HCT116 (cell line): ENCODE data around the gene RTF2. TPM values are rescaled to one million over a fixed set of nuclear protein-coding genes. Genes with fewer than 3 reads are reported as not detected.

Experiments used
- ATAC-seq: fragments of 200-7000 bp; cut with Tn5 transposase; 2 replicates; pipeline ENCODE4 v1.9.1; 2020; ENCODE audit warnings: mild to moderate bottlenecking, moderate library complexity
- BruUV-seq: library from RNA; stranded (reverse); fragments of 400-500 nt; replicated peaks from 2 replicates; lab custom pipeline; 2021; lab: Mats Ljungman, UMichigan
- CTCF ChIA-PET: fragments of 300-600 bp; sonication (Branson Sonifier 250); formaldehyde crosslinking; loops from one replicate; lab custom pipeline; 2021; ENCODE audit warnings: antibody characterized with exemption; lab: Charles Lee
- POLR2A ChIA-PET: fragments of 300-600, 350-600 bp; sonication (Branson Sonifier 250); formaldehyde crosslinking; loops from one replicate; lab custom pipeline; 2021; ENCODE audit warnings: antibody characterized with exemption; lab: Charles Lee
- RAD21 ChIA-PET, 2 experiments: fragments of 300-600 bp; sonication (Branson Sonifier 250); formaldehyde crosslinking; loops; one replicate each; lab custom pipeline; 2023; ENCODE audit warnings: low total read pairs in 2 of 2; ENCODE audit not compliant: uncharacterized antibody in 2 of 2, unreplicated experiment in 2 of 2, low non-redundant PET in 1 of 2; lab: Charles Lee
- DNase-seq: peaks from one replicate; pipeline ENCODE4 v3.0.0-alpha.2; 2010; ENCODE audit warnings: low read depth, low spot score
- H2AFZ ChIP-seq: fragments of 200-600 bp; shearing (Covaris generic), sonication (generic); 2 replicates; pipeline ENCODE4 v1.6.1; 2017; ENCODE audit warnings: low read depth, mixed run types, mixed read lengths, antibody characterized with exemption, low read length; ENCODE audit not compliant: poor library complexity, severe bottlenecking
- H3K27ac ChIP-seq: 2 replicates; pipeline ENCODE4 v1.5.1; 2012; ENCODE audit warnings: low read depth, low read length
- H3K27me3 ChIP-seq: fragments of 200-600 bp; sonication (generic); 2 replicates; pipeline ENCODE4 v1.6.1; 2016; ENCODE audit warnings: mixed run types, low read length, mixed read lengths; ENCODE audit not compliant: insufficient read depth
- H3K36me3 ChIP-seq, 2 experiments: fragments of 200-500 bp in 1 of 2; fragments of 200-600 bp in 1 of 2; sonication (Bioruptor generic) in 1 of 2; sonication (generic) in 1 of 2; 2 replicates each; pipeline versions ENCODE4 v1.5.1 to v1.6.1; 2014 to 2016; ENCODE audit warnings: low read length in 2 of 2, inconsistent platforms in 1 of 2, mixed read lengths in 1 of 2, mixed run types in 1 of 2; ENCODE audit not compliant: insufficient read depth in 2 of 2, control insufficient read depth in 1 of 2
- H3K4me1 ChIP-seq, 2 experiments: fragments of 200-600 bp in 1 of 2; sonication (generic) in 1 of 2; 2 replicates each; pipeline versions ENCODE4 v1.5.1 to v1.6.1; 2012 to 2017; ENCODE audit warnings: low read length in 2 of 2, inconsistent platforms in 1 of 2, mild to moderate bottlenecking in 1 of 2, mixed read lengths in 1 of 2, mixed run types in 1 of 2, moderate library complexity in 1 of 2; ENCODE audit not compliant: insufficient read depth in 2 of 2, control insufficient read depth in 1 of 2
- H3K4me2 ChIP-seq: fragments of 200-600 bp; sonication (generic); 2 replicates; pipeline ENCODE4 v1.6.1; 2017; ENCODE audit warnings: mixed run types, low read length, mixed read lengths
- H3K4me3 ChIP-seq, 2 experiments: fragments of 200-600 bp in 1 of 2; sonication (generic) in 1 of 2; replicated peaks in 1 of 2; 2 replicates each; pipeline ENCODE4 v1.5.1; 2011 to 2016; ENCODE audit warnings: low read length in 2 of 2, control low read depth in 1 of 2, low read depth in 1 of 2, mild to moderate bottlenecking in 1 of 2, mixed read lengths in 1 of 2, mixed run types in 1 of 2
- H3K79me2 ChIP-seq: fragments of 200-600 bp; sonication (generic); 2 replicates; pipeline ENCODE4 v1.6.1; 2017; ENCODE audit warnings: mild to moderate bottlenecking, mixed run types, low read length, moderate library complexity, mixed read lengths; ENCODE audit not compliant: insufficient read depth
- H3K9ac ChIP-seq: fragments of 200-600 bp; sonication (generic); 2 replicates; pipeline ENCODE4 v1.6.1; 2016; ENCODE audit warnings: low read length, mixed read lengths
- H3K9me2 ChIP-seq: fragments of 200-600 bp; sonication (generic), shearing (Covaris generic); 2 replicates; pipeline ENCODE4 v1.6.1; 2017; ENCODE audit warnings: mixed run types, mild to moderate bottlenecking, moderate library complexity; ENCODE audit not compliant: insufficient read depth
- H3K9me3 ChIP-seq, 2 experiments: fragments of 200-500 bp in 1 of 2; fragments of 200-600 bp in 1 of 2; sonication (Bioruptor generic) in 1 of 2; sonication (generic) in 1 of 2; 2 replicates each; pipeline ENCODE4 v1.6.1; 2014 to 2017; ENCODE audit warnings: low read length in 2 of 2, mixed read lengths in 2 of 2, inconsistent platforms in 1 of 2, low read depth in 1 of 2, mild to moderate bottlenecking in 1 of 2, mixed run types in 1 of 2, moderate library complexity in 1 of 2; ENCODE audit not compliant: control insufficient read depth in 1 of 2, insufficient read depth in 1 of 2
- H4K20me1 ChIP-seq: fragments of 200-600 bp; sonication (generic), shearing (Covaris generic); 2 replicates; pipeline ENCODE4 v1.6.1; 2017; ENCODE audit warnings: mixed run types, mild to moderate bottlenecking, moderate library complexity; ENCODE audit not compliant: insufficient read depth
- ATF3 ChIP-seq: IDR thresholded peaks from 2 replicates; pipeline ENCODE4 v1.6.1; 2012
- EZH2 ChIP-seq: fragments of 200-600 bp; sonication (generic); IDR thresholded peaks from 2 replicates; pipeline ENCODE4 v1.6.1; 2017; ENCODE audit warnings: antibody characterized with exemption, mixed run types
- EZH2phosphoT487 ChIP-seq: fragments of 200-600 bp; IDR thresholded peaks from 2 replicates; pipeline ENCODE4 v1.6.1; 2018; ENCODE audit warnings: antibody characterized with exemption, borderline replicate concordance
- FOSL1 ChIP-seq: IDR thresholded peaks from 2 replicates; pipeline ENCODE4 v1.6.1; 2012; ENCODE audit warnings: low read depth
- MAX ChIP-seq: IDR thresholded peaks from 2 replicates; pipeline ENCODE4 v1.6.1; 2012
- POLR2A ChIP-seq: IDR thresholded peaks from 2 replicates; pipeline ENCODE4 v1.7.0; 2011; ENCODE audit warnings: borderline replicate concordance; ENCODE audit not compliant: insufficient read depth, insufficient read length; ENCODE audit errors: extremely low read depth
- POLR2AphosphoS5 ChIP-seq: IDR thresholded peaks from 2 replicates; pipeline ENCODE4 v1.6.1; 2011; ENCODE audit warnings: mild to moderate bottlenecking, low read depth, low read length, moderate library complexity
- RAD21 ChIP-seq: IDR thresholded peaks from 2 replicates; pipeline ENCODE4 v1.6.1; 2012; ENCODE audit warnings: low read depth, mild to moderate bottlenecking
- REST ChIP-seq: IDR thresholded peaks from 2 replicates; pipeline ENCODE4 v1.6.1; 2012; ENCODE audit warnings: low read depth
- SIN3A ChIP-seq: IDR thresholded peaks from 2 replicates; pipeline ENCODE4 v1.6.1; 2012; ENCODE audit warnings: low read depth
- SP1 ChIP-seq: IDR thresholded peaks from 2 replicates; pipeline ENCODE4 v1.6.1; 2012; ENCODE audit warnings: low read depth
- TCF7L2 ChIP-seq: IDR thresholded peaks from 2 replicates; pipeline ENCODE4 v1.7.0; 2011; ENCODE audit warnings: borderline replicate concordance, inconsistent platforms; ENCODE audit not compliant: insufficient read depth, insufficient read length; ENCODE audit errors: extremely low read depth
- YY1 ChIP-seq: IDR thresholded peaks from 2 replicates; pipeline ENCODE4 v1.6.1; 2011; ENCODE audit warnings: low read length, low read depth, moderate library complexity, mild to moderate bottlenecking; ENCODE audit not compliant: insufficient replicate concordance; ENCODE audit errors: extremely low read depth
- ZBTB33 ChIP-seq: IDR thresholded peaks from 2 replicates; pipeline ENCODE4 v1.6.1; 2011; ENCODE audit warnings: mild to moderate bottlenecking, low read length, moderate library complexity; ENCODE audit not compliant: insufficient replicate concordance; ENCODE audit errors: extremely low read depth
- ZNF274 ChIP-seq: fragments of 200-500 bp; sonication (Bioruptor generic); IDR thresholded peaks from 2 replicates; pipeline ENCODE4 v1.6.1; 2014; ENCODE audit warnings: mild to moderate bottlenecking, low read depth, low read length, inconsistent platforms
- intact Hi-C: fragments of 100-400 bp; cut with micrococcal nuclease; formaldehyde crosslinking; loops from 2 replicates; pipeline ENCODE4 v1.10.0; 2022
- total RNA-seq: library from RNA; stranded (reverse); gene quantifications from one replicate; pipeline ENCODE4 v1.2.1, GENCODE V29; 2021; ENCODE audit not compliant: unreplicated experiment

RTF2 gene
- total RNA-seq, 1 experiment from 2014 or later = 73.8 TPM

GRCh38 chr20:56451056-56451765, 17.2 kb upstream of the RTF2 start:
- Histone ChIP-seq H3K9ac (no peak overlapping the region), H3K36me3 (no peaks in the 10 kb centered on the region), H3K27ac (no peak overlapping the region), H3K4me3 (no peak overlapping the region), H3K4me2 (no peak overlapping the region), H3K9me3 (no peaks in the 10 kb centered on the region), H3K27me3 (no peaks in the 10 kb centered on the region), H2AFZ (no peak overlapping the region), H3K9me2 (no peaks in the 10 kb centered on the region), H3K79me2 (no peaks in the 10 kb centered on the region), H3K4me1 (no peaks in the 10 kb centered on the region), H4K20me1 (no peaks in the 10 kb centered on the region)
- BruUV-seq = no TSS peak
- POLR2A ChIA-PET = no interaction called here
- DNase-seq (no peak), ATAC-seq (no peak)
- CTCF ChIA-PET = no interaction called here
- intact Hi-C loops = no loop called here
- TF ChIP-seq MAX (no peak), EZH2phosphoT487 (no peak), ZNF274 (no peak), RAD21 (no peak), EZH2 (no peak), ATF3 (no peak), POLR2A (no peak), YY1 (no peak), SIN3A (no peak), SP1 (no peak), REST (no peak), ZBTB33 (no peak), FOSL1 (no peak), POLR2AphosphoS5 (no peak), TCF7L2 (no peak)
- RAD21 ChIA-PET = no interaction called here
